ENCODE results near the gene AGR2. TPM values are rescaled to one million over a fixed set of nuclear protein-coding genes. Genes with fewer than 3 reads are reported as not detected.

Gene AGR2
- total RNA-seq, 2 experiments from 2014 or later: not detected

GRCh38 chr7:16743236-16743635 is 61.6 kb downstream of the AGR2 start:
- Mint-ChIP-seq H3K4me1 (ENCODE audit: low read depth) (no peaks in the 10 kb centered on the region), H3K27ac (no peak overlapping the region), H3K4me3 (no peak overlapping the region), H3K9me3 (no peaks in the 10 kb centered on the region), H3K36me3 (ENCODE audit: low read depth) (no peaks in the 10 kb centered on the region), H3K27me3 (ENCODE audit: low read depth) (peaks cover 2% of the 10 kb centered on the region)
- CTCF ChIA-PET: no interaction called here
- intact Hi-C loops (cut with micrococcal nuclease): no loop called here
- no peak for DNase-seq

GRCh38 chr7:16742547-16742946 is 62.3 kb downstream of the AGR2 start:
- intact Hi-C loops (cut with micrococcal nuclease): no loop called here
- Mint-ChIP-seq H3K4me3 (no peak overlapping the region), H3K27me3 (ENCODE audit: low read depth) (no peaks in the 10 kb centered on the region), H3K9me3 (no peaks in the 10 kb centered on the region), H3K36me3 (ENCODE audit: low read depth) (no peaks in the 10 kb centered on the region), H3K27ac (no peak overlapping the region), H3K4me1 (ENCODE audit: low read depth) (no peaks in the 10 kb centered on the region)
- no peak for DNase-seq
- CTCF ChIA-PET: interaction anchor here (1.6 kb wide), 1 partner anchor 8 kb away, joined by 3 read pairs; no protein-coding TSS in a partner anchor

Other genes with a start within 250 kb of the AGR2 start
- gene ANKMY2, start 159.2 kb downstream of the AGR2 start, total RNA-seq: 1 to 10 TPM; 4.6 to 4.7 TPM
- 100 to 1,000 TPM; 118 to 122 TPM for gene BZW2, start 158.8 kb downstream of the AGR2 start, total RNA-seq
- under 1 TPM; 0.35 to 0.52 TPM for gene TSPAN13, start 51.2 kb downstream of the AGR2 start, total RNA-seq
- gene AGR3, start 77.0 kb upstream of the AGR2 start, total RNA-seq: not detected